HG02678 (cell line): Measurements from ENCODE around the gene KRT26.
"Not testable (repeated sequence)": the region's sequence is repeated elsewhere in the genome, so short reads cannot be mapped to it uniquely, and the experiment has no call there.

Experiments used
- ATAC-seq: cut with Tn5 transposase; IDR thresholded peaks from one replicate; pipeline ENCODE4 v1.9.1; 2021; ENCODE audit warnings: mild to moderate bottlenecking, moderate library complexity; ENCODE audit not compliant: unreplicated experiment

Gene KRT26

DNA sequence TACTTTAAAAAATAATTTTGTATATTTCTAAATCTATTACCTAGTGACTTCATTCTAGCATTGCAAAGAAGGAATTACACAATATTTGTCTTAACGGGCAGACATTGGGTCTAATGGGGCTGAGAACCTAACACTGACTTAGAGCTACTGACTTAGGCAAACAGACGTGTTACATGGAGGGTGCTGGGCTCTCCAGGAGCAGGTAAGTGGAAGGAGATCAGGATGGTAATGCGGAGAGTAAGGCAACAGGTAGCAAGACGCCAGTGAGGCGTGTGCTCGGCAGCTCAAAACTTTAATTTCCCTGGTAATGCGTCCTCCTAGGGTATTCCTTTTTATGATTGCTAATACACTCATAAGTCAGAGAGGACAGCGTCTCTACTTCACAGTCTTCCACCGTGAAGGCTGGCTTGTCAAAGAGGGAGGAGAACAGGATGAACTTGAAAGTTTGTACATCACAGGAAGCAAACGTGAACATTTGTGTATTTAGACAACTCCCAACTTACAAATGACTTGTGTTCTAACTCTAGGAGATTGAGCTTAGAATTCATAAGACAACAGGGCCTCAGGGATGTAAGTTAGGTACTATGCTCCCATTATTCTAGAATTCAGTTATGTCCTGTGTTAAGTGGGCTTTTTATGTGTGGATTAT is 23.1 kb upstream of the KRT26 start:
- no peak for ATAC-seq

DNA sequence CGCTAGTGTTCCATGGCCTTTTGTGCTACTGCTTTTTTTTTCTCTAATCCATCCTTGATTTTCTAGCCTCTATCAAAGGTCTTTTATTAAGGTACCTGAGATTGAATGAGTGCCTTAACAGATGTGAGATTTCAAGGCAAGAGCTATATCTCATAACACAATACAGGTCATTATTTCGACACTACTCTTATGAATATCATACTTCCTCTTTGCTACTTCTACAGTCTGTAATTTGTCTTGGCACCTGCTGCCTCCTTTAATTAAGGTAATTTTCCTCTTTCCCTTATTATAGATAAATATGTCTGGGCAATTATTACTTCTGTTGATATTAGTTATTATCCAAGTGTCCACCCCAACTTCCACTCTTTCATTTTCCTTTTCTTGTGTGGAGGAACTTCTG is 22.5 kb upstream of the KRT26 start:
- no peak for ATAC-seq

DNA sequence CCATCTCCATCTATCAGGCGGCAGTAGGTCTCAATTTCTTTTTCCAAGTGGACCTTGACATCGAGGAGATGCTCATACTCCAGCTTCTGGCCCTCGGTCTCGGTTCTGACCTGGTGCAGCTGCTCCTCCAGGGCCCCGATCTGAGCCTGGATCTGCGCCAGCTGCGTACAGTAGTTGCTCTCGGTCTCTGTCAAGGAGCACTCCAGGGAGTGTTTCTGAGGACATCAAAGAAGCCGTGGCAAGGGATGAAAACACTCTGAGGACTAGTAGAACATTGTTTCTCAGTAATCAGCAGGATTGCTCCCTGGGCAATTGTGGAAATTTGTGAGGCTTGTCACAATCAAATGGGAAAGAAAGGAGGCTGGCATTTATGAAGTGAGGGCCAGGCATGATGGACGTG is 21.8 kb upstream of the KRT26 start:
- ATAC-seq: no peak

DNA sequence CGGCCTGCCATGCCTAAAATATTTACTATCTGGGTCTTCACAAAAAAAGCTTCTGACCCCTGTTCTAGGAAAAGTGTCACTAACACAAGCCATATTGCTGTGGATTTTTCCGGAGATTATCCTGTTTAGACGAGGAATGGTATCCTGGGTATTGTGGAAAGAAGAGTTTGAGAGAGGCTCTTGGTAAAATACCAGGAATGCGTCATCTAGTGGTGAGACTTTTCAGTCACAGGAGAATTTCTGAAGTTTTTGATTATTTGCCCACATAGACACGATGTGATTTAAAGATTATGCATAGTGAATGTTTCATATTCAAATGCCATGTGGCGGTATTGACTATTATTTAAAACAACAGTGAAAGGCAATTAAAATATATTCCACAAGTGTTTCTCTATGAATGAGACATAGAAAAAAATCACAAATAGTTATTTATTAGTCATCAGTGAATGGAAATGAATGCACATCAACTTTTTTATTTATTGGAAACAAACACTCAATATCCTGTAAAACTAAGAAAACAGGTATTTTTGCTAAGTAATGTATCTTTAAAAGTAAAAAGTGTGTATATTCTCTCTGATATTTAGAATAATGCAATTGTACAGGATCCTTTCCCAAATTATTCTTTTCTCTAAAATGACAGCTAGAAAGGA is 19.9 kb upstream of the KRT26 start:
- no peak for ATAC-seq

DNA sequence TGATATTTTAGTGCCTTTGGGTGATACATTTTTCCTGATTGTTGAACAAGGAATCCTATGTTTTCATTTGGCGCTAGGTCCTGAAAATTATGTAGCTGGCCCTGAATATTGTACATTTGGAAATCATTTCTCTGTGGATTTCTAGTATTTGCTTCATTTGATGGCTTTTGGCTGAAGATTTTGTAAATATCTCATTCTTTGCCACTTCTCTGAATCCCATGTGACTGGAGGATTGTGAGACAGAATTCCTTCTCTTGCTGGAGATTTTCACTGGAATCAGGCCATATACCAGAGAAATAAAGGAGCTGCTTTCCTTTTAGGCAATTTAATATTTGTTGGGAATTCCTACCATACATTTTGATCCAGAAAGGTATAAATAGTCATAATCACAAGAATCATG is 19.1 kb upstream of the KRT26 start:
- no peak for ATAC-seq

DNA sequence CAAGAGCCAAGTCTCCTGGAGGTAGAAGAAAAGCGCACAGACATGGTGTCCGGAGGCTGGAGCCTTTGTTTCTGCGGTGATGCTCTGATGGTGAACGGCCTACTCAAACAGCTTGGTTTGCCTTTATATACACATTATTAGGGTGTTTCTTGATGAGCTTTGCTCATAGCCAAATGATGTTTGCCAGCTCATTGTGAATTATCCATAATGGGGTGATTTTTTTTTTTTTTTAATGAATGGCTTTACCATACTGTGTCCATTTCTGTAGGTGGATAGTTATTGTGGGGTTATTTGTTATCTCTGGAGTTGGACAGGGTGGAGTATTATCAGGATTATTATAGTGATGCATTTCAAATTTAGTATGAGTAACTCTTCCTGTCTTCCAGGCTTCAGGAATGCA is 10.4 kb upstream of the KRT26 start, which contains the start of gene KRT27:
TSS of gene KRT27 (minus strand) at position 101 of the 400 bp plus-strand sequence. CDS start at position 44, 57 bp downstream.
- no peak for ATAC-seq

DNA sequence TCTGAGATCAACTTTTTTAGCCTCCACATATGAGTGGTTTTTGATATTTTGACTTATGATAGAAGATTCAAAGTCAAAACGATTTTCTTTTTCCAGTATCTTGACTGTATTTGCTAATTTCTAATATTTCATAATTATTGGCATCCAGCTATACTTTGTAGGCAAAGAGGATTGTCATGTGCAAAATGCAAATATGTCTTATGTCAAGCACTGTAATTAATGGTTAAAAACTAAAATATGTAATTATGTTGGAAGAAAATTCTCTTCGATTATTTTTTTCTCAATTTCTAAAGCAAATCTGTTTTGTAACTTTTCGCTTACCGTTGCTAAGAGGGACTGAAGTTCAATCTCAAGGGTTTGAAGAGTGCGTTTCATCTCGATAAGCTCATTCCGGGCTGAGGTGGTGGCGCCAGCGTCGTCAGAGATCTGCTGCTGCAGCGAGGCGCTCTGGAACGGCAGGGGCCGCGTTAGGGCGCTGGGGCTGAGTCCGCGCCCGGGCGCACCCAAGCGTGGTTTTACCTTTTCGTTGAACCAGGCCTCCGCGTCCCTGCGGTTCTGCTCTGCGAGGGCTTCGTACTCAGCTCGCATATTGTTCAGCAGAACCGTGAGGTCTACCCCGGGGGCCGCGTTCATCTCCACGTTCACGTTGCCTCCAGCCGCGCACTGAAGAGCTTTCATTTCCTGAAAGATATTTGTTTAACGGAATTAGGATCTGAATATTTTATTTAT is 7.3 kb upstream of the KRT26 start:
- ATAC-seq: no peak

DNA sequence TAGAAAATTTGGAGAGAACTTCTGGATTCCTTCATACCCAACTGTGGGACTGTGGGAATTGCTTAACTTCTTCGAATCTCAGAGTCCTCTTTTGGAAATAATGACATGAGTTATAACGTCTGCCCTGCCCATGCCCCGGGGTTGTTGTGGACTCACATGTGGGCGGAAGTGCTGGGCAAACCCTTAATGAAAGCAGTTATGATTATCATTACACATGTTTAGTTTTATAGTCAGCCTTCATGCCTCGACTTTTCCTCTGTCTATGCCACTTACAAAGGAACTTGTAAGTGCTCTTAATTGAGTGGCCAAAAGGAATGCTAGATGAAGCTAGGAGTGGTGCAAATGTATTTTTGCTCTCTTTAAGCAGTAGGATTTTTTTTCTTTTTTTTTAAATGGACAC is 6.5 kb upstream of the KRT26 start:
- no peak for ATAC-seq

DNA sequence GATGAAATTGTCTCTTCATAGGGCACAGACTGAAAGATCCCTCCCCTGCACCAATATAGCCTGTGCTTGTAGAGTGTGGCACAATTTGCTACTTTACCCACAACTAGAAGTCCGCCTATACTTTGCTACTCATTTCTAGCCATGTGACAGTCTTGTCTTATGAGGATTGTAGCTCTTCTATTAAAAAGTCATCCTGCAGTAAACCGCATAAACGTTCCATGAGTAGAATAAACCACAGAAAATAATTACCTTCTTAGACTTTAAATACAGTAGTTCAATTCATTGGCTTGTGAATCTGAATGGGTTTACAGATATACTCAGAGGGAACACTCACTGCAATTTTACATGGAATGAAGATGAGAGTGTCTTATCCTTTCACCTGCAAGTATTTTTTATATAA is 6.0 kb upstream of the KRT26 start:
- no peak for ATAC-seq

DNA sequence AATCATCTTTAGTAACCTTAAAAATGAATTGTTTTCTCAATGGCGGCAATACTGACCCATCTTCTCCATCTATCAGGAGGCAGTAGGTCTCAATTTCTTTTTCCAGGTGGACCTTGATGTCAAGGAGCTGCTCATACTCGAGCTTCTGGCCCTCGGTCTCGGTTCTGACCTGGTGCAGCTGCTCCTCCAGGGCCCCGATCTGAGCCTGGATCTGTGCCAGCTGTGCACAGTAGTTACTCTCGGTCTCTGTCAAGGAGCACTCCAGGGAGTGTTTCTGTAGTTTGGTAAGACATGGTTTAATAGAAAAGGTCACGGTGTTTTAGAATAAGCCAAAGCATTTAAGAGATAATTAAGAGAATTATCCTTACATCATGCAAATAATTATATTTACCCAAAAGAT is 5.5 kb upstream of the KRT26 start:
- no peak for ATAC-seq

DNA sequence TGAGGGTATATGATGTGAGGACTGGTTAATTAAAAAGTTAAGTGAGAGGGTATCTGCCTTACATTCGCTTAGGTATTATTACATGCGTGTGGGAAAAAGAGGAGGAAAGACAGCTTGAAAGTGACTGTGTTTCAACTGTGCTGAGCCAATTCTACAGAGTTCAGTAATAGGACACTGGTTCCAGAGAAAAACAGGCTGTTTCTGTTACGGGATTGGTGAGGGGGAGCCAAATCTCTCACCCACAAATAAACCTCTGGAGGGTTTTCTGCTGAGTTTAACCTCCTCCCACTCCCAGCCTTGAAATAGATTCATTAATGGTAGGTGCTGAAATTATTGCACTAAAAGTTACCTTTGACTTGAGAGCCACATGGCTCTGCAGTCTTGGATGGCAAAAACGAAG is 3.9 kb upstream of the KRT26 start:
- no peak for ATAC-seq

DNA sequence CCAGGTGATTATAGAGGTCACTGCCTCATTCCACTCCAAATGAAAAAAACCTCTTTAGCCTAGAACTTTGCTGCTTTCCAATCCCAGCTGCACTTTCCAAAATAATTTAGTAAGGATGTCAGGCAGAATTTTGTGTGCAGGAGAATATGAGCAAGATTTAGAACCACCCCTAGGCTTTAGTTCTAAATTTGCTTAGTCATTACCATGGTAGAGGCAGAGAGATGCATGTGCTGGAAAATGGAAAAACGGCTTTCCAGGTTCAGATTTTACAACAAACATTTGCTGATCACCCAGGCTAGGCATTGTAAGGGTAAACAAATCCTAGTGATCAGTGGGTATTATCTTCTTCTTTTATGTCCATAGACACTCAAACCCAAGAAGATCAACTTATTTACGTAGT is 6.3 kb downstream of the KRT26 start:
- ATAC-seq: no peak

DNA sequence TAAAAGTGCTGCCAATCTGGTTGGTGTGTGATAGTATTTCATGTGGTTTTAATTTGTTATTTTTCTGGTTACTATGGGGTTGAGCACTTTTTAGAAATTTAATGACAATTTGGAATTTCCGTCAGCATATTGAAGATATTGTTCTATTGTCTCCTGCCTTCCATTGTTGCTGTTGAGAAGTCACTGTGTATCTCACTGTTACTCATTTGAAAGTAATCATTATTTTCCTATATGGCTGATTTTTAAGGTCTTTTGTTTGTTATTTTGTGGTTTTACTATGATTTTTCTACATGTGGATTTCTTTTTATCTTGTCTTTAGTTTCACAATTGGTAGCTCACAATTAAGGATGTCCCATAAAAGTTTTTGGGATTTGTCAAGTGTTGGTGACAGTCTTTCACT is 8.2 kb downstream of the KRT26 start:
- ATAC-seq: no peak

DNA sequence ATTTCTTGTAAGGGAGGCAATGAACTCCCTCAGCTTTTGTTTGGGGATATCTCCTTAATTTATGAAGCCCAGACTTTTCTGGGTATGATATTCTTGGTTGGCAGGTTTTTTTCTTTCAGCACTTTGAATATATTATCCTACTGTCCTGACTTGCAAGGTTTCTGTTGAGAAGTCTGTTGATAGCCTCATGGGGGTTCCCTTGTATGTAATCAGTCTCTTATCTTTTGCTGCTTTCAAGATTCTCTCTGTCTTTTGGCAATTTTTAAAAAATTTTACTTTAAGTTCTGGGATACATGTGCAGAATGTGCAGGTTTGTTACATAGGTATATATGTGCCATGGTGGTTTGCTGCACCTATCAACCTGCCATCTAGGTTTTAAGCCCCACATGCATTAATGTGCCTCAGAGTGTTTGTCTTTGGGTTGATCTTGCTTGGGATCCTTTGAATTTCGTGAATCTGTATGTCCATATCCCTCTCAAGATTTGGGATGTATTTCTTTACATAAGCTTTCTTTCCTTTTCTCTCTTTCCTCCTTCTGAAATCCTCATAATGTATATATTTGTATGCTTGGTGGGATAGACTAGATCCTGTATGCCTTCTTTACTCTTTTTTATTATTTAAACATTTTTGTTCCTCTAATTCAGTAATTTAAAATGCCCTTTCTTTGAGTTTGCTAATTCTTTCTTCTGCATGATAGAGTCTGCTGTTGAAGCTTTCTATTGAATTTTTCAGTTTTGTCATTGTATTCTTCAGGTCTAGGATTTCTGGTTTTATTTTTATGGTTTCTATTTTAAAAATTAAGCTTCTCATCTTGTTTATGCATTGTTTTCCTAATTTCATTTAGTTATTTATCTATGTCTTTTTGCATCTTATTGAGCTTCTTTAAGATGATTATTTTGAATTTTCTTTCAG is 11.6 kb downstream of the KRT26 start:
- no peak for ATAC-seq

DNA sequence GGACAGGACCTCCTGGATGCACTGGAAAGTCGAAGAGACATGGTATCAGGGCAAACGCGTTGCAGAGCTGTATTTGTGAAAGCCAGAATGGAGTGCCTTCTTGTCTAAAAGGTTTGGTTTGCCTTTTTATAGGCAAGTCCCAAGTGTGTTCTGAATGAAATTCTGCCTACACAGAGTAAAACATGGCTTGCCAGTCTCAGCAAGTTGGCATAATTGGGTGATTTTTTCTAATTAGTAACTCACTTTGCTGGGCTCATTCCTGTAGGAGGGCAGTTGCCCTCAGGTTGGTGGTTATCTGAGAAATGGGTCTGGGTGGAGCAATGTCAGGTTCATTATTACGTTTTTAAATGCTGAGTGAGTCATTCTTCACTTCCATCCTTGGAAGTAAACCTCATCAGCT is 16.8 kb downstream of the KRT26 start, which contains the start of gene KRT25:
TSS of gene KRT25 (minus strand) at position 101 of the 400 bp plus-strand sequence. CDS start at position 41, 60 bp downstream.
- ATAC-seq: no peak

DNA sequence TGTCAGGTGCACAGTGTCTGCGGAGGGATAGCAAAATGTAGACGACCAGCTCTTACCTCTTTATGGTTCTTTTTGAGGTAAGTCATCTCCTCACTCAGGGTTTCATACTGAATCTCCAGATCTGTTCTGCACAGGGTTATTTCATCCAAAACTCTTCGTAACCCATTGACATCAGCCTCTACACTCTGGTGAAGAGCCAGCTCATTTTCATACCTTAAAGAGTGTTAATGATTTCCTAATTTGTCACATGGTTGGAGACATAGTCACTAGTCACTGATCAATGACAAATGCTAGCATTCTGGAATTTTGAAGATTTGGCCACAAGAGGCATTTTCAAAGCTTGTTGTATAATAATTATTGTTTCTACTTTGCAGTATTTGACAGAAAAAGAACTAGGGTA is 18.2 kb downstream of the KRT26 start:
- no peak for ATAC-seq

DNA sequence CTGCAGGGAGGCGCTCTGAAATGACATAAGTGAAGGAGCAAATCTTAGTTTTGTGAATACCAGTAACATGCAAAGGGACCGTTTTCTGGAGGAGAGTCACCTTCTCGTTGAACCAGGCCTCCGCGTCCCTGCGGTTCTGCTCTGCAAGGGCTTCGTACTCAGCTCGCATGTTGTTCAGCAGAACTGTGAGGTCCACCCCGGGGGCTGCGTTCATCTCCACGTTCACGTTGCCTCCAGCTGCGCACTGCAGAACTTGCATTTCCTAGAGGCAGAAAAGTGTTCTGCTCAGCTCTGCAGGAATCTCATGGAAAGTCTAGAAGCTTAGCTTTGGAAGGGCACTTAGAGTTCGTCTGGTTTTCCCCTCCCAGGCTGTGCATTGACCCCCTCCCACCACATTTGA is 20.9 kb downstream of the KRT26 start:
- no peak for ATAC-seq

DNA sequence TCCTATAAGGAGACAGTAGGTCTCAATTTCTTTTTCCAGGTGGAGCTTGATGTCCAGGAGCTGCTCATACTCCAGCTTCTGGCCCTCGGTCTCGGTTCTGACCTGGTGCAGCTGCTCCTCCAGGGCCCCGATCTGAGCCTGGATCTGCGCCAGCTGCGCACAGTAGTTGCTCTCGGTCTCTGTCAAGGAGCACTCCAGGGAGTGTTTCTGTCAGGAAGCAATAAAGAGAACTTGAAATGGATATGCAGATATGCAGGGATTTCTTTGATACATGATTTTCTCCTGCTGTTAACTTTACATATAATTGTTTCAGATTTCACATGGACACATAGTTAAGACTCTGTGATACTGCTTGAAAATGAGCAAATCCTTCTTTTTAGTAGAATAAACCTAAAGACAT is 21.6 kb downstream of the KRT26 start:
- ATAC-seq: no peak

DNA sequence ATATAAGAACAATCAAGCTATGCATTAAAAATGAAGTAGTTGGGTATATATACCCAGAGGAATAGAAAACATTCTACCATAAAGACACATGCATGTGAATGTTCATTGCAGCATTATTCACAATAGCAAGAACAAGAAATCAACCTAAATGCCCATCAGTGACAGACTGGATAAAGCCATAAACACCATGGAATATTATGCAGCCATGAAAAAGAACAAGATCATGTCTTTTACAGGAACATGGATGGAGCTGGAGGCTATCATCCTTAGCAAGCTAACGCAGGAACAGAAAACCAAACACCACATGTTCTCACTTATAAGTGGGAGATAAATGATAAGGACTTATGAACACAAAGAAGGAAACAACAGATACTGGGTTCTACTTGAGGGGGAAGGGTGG is 23.3 kb downstream of the KRT26 start:
- ATAC-seq: not testable (repeated sequence)

DNA sequence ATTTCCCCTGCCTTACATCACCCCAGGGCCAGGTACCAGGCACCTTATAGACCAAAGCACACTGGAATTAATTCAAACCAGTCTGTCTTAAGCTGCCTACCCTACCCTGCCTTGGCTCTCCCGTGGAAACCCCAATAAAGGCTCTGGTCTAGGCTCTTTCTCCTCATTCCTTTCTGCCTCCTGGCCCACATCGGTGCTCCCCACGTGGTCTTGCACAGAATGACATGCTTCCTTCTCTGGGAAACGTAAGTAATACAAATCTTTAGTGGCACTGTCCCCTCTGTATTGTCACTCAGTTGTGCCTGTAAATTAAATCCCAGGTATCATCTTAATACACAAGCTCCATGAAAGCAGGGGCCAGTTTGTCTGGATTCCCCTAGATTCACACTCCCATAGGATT is 33.4 kb downstream of the KRT26 start:
- no peak for ATAC-seq

DNA sequence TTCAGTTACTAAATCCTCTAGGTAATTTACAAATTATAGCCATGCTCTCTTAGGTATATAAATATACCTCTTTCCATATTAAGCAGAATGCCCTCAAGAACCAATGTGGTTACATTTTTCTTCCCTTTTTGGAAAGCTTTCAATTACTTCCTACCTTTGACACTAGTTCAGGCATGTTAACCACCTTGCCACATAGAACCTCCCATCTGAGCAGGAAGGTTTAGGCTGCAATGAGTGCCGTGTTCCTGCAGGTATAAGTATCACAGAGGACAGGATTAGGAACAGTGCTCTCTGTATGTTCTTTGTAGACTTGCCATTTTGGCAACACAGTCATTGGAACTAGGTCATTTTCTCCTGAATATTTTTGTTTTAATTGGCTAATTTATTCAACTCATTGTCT is 37.0 kb downstream of the KRT26 start:
- ATAC-seq: no peak
